ENCODE data around the gene GALNT1.

The GALNT1 gene

DNA sequence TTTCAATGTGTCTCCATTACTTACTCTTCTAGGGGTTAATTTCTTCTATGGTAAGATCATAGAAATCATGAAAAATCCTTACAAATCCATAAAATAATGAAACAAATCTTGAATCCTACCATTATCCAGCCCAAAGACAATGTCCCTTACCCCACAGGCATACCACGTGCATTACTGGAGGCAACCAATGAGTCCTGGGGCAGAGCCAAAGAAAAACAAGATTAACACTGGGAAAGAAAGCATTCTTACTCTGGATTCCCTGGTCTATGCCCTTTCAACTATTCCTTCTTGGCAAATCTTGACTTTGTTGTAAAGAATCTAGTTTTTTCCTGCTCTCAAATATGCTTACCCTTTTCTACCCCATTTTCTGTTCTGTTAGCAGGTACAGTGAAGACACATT, 3.1 kb upstream of the GALNT1 start:
- no peaks in the 10 kb centered on the region for H3K27me3 ChIP-seq (ENCODE audit: low read length)
- TF ChIP-seq, protein P1, sequence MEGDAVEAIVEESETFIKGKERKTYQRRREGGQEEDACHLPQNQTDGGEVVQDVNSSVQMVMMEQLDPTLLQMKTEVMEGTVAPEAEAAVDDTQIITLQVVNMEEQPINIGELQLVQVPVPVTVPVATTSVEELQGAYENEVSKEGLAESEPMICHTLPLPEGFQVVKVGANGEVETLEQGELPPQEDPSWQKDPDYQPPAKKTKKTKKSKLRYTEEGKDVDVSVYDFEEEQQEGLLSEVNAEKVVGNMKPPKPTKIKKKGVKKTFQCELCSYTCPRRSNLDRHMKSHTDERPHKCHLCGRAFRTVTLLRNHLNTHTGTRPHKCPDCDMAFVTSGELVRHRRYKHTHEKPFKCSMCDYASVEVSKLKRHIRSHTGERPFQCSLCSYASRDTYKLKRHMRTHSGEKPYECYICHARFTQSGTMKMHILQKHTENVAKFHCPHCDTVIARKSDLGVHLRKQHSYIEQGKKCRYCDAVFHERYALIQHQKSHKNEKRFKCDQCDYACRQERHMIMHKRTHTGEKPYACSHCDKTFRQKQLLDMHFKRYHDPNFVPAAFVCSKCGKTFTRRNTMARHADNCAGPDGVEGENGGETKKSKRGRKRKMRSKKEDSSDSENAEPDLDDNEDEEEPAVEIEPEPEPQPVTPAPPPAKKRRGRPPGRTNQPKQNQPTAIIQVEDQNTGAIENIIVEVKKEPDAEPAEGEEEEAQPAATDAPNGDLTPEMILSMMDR (IDR thresholded peaks at IDR 0.05; ENCODE audit: insufficient read depth, low read length, poor library complexity, severe bottlenecking), result no peak
- TF ChIP-seq EZH2phosphoT487 (conservative IDR thresholded peaks at IDR 0.05; ENCODE audit: low read length), result no peak
- no peak overlapping the region for H3K9ac ChIP-seq (ENCODE audit: low read length)
- no peaks in the 10 kb centered on the region for H3K79me2 ChIP-seq (ENCODE audit: insufficient read depth, low read length)
- no peaks in the 10 kb centered on the region for H3K36me3 ChIP-seq (ENCODE audit: low read length)
- peaks cover 9% of the 10 kb centered on the region; the same call in 1 of the 2 replicates for H3K9me3 ChIP-seq (ENCODE audit: insufficient read depth, low read length)
- H3K27ac ChIP-seq (ENCODE audit: low read depth, low read length), result no peak overlapping the region
- H3F3A ChIP-seq (ENCODE audit: insufficient read depth), result peaks cover 21% of the 10 kb centered on the region
- no peaks in the 10 kb centered on the region for H3K9me2 ChIP-seq (replicated peaks; ENCODE audit: insufficient read depth, low read length)
- no peak overlapping the region for H3K4me3 ChIP-seq (ENCODE audit: insufficient read depth, low read length, poor library complexity, severe bottlenecking)
- H4K20me1 ChIP-seq (ENCODE audit: low read depth, low read length), result no peaks in the 10 kb centered on the region; the same call in 1 of the 2 replicates
- H3K4me2 ChIP-seq (ENCODE audit: low read depth, low read length, poor library complexity, severe bottlenecking), result no peak overlapping the region
- H2AFZ ChIP-seq (ENCODE audit: low read depth, low read length, severe bottlenecking), result no peak overlapping the region

DNA sequence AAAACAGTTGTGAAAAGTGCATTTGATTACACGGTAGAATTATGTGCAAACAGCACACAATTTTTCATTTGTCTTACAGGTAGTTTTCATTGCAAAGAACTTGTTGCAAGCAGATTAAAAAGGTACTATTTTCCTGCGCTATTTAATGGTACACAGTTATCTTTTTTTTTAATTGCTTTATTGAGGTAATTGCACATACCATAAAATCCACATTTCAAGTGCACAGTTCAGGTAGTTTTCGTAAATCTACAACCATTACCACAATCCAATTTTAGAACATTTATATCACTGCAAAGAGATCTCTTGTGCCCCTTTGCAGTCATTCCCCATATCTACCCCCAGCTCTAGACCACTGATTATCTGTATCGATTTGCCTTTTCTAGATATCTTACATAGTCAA, 2.6 kb upstream of the GALNT1 start:
- Histone ChIP-seq H3K4me2 (ENCODE audit: low read depth, low read length, poor library complexity, severe bottlenecking) (no peak overlapping the region), H3K27ac (ENCODE audit: low read depth, low read length) (no peak overlapping the region), H3K9me3 (ENCODE audit: insufficient read depth, low read length) (peaks cover 9% of the 10 kb centered on the region; the same call in 1 of the 2 replicates), H3F3A (ENCODE audit: insufficient read depth) (peaks cover 21% of the 10 kb centered on the region), H4K20me1 (ENCODE audit: low read depth, low read length) (no peaks in the 10 kb centered on the region; the same call in 1 of the 2 replicates), H3K79me2 (ENCODE audit: insufficient read depth, low read length) (no peaks in the 10 kb centered on the region), H3K9ac (ENCODE audit: low read length) (no peak overlapping the region), H3K4me3 (ENCODE audit: insufficient read depth, low read length, poor library complexity, severe bottlenecking) (no peak overlapping the region), H2AFZ (ENCODE audit: low read depth, low read length, severe bottlenecking) (no peak overlapping the region), H3K27me3 (ENCODE audit: low read length) (no peaks in the 10 kb centered on the region), H3K9me2 (replicated peaks; ENCODE audit: insufficient read depth, low read length) (no peaks in the 10 kb centered on the region), H3K36me3 (ENCODE audit: low read length) (no peaks in the 10 kb centered on the region)
- no peak for TF ChIP-seq EZH2phosphoT487 (conservative IDR thresholded peaks at IDR 0.05; ENCODE audit: low read length)
- TF ChIP-seq, protein P1 (IDR thresholded peaks at IDR 0.05; ENCODE audit: insufficient read depth, low read length, poor library complexity, severe bottlenecking), result no peak

DNA sequence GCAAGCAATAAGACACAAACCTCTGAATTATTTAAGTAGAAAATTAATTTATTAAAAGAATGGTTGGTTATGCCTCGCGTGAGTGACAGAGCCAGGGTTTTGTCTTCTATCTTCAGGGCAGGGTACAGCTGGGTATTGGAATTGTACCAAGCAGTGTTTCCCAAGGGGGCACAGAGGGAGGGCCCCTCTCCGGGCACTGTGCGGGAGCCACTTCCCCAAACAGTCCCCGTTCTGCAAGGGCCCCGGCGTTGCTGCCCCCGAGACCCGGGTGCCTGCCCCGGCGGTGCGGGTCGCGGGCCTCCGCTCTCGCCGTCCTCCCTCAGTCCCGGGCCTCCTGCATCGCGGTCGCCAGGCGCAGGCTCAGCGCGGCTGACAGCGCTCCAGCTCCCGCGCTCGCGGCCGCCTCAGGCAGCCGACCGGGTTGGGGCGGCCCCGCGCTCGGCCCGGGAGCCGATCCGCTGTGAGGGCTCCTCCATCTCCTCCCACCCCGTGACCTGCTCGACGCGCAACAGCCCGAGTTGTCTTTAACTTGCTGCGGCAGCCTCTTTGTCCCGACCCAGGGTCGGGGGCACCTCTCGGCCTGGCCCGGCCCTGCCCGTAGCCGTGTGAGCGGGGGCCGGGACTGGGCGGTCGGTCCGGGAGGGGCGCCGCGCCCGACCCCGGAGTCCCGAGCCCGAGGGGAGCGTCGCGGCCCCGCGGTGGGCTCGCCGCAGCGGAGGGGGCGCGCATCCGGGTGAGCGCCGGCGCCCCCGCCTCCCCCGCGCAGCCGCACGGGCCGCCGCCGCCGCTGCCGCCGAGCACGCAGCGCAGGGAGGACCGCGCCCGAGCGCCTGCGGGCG, 620 bp upstream of the GALNT1 start:
- Histone ChIP-seq H3K4me2 (ENCODE audit: low read depth, low read length, poor library complexity, severe bottlenecking) (peak overlapping the region; percentile 75), H3K9me3 (ENCODE audit: insufficient read depth, low read length) (peaks cover 9% of the 10 kb centered on the region; the same call in 1 of the 2 replicates), H3K36me3 (ENCODE audit: low read length) (0 out of 2 replicates have a peak, but pooled peaks cover 5% of the 10 kb centered on the region), H3K27ac (ENCODE audit: low read depth, low read length) (no peak overlapping the region; the same call in 1 of the 2 replicates), H3K9me2 (replicated peaks; ENCODE audit: insufficient read depth, low read length) (no peaks in the 10 kb centered on the region), H3K9ac (ENCODE audit: low read length) (peak overlapping the region; percentile 70), H3K27me3 (ENCODE audit: low read length) (no peaks in the 10 kb centered on the region), H3F3A (ENCODE audit: insufficient read depth) (peaks cover 21% of the 10 kb centered on the region), H3K4me3 (ENCODE audit: insufficient read depth, low read length, poor library complexity, severe bottlenecking) (peak overlapping the region; percentile 73), H4K20me1 (ENCODE audit: low read depth, low read length) (no peaks in the 10 kb centered on the region; the same call in 1 of the 2 replicates), H2AFZ (ENCODE audit: low read depth, low read length, severe bottlenecking) (peak overlapping the region; percentile 92), H3K79me2 (ENCODE audit: insufficient read depth, low read length) (no peaks in the 10 kb centered on the region)
- TF ChIP-seq, protein P1 (IDR thresholded peaks at IDR 0.05; ENCODE audit: insufficient read depth, low read length, poor library complexity, severe bottlenecking), result no peak
- TF ChIP-seq EZH2phosphoT487 (conservative IDR thresholded peaks at IDR 0.05; ENCODE audit: low read length), result no peak

All from SU-DHL-6 (cell line).